GM21737 (cell line): Measurements from ENCODE around the gene ONECUT2.
A peak's percentile ranks its signal among the peaks of the same experiment; 100 is the strongest.
"Not testable (repeated sequence)": the region's sequence is repeated elsewhere in the genome, so short reads cannot be mapped to it uniquely, and the experiment has no call there.

Experiments used
- ATAC-seq: cut with Tn5 transposase; IDR thresholded peaks from one replicate; pipeline ENCODE4 v1.9.1; 2021; ENCODE audit warnings: mild to moderate bottlenecking, moderate library complexity; ENCODE audit not compliant: unreplicated experiment

ONECUT2 gene

DNA sequence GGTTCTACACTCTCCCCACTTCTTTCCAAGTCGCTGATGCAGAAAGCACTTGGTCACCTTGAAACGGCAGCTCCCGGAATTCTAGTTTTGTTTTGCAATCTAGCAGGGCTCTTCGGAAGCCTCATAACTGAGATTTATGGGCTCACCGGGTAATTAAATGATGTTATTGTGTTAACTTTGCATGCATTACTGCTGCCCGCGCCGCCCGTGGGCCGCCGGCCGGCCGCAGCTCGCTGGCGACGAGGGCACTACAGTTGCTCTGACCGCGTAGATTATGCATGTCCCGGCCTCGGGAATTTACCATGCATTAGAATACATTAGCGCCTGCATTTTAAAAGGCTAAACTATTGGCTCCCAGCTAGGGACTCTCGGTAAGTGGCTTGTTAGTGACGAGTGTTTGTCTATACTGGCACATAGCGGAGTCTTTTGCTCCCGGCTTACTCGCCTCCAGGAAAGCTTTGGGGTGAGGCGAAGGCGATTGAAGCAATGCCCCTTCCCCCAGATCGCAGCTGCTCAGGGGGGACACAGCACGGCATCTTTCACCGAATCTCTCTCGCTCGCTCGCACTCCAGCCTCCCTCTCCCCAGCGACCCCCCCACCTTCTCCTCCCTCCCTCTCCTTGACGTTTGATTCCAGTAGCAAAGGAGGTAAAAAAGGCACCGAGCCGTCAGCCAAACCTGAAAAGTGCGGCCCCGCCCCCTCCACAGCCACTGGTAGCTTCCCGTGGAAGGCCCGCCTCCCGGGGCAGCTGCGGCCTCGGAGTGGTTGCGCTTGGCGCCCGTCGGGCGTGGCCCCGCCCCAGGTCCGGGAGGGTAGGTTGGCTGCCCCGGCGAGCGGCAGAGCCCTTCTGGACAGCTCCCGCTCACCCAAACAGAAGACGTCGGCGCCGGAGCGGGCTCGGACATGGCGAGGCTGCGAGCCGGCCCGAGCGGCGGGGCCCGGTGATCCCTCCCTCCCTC, at the start of gene ONECUT2:
TSS of gene ONECUT2 (plus strand) at position 839 of the 959 bp plus-strand sequence. CDS start 343 bp downstream, outside the sequence.
- ATAC-seq, result peak; percentile 66

DNA sequence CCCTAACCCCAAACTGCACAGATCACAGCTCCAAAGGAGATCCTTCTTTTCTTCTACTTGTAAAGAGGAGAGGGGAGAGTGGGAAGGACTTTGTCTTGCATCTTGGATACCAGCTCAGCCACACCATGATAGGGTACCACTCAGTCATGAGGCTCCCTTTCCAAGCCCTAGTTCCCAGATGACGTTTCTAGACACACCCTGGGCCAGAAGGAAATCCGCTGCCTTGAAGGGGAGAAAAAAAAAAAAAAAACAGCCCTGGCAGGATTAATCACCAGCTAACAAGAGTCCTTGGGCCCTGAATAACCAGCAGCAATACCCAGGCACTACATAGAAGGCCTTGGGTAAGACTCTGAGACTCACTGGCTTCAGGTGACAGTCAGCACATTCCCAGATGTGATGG, 45.9 kb upstream of the ONECUT2 start:
- ATAC-seq, result no peak

DNA sequence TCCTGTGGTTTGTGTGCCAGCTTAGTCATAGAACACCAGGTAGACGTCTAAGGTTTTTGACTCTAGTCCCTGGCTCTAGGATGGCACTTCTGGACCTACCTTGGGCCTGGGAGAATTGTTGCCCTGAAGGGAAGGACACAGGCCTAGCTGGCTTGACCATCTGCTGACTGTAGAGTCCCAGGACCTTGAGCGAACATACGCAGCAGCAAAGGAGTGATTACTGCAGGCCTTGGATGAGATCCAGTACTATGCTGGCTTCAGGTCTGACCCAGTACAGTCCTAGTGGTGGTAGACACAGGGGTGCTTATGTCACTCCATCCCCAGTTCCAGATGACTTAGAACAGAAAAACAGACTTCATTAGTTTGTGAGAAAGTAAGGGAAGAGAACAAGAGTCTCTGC, 45.1 kb upstream of the ONECUT2 start:
- ATAC-seq, result no peak

DNA sequence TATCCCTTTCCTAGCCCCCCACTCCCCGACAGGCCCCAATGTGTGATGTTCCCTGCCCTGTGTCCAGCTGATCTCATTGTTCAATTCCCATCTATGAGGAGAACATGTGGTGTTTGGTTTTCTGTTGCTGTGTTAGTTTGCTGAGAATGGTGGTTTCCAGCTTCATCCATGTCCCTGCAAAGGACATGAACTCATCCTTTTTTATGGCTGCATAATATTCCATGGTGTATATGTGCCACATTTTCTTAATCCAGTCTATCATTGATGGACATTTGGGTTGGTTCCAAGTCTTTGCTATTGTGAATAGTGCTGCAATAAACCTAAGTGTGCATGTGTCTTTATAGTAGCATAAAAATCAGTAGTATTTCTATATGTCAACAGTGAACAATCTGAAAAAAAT, 40.4 kb upstream of the ONECUT2 start:
- ATAC-seq, result not testable (repeated sequence)

DNA sequence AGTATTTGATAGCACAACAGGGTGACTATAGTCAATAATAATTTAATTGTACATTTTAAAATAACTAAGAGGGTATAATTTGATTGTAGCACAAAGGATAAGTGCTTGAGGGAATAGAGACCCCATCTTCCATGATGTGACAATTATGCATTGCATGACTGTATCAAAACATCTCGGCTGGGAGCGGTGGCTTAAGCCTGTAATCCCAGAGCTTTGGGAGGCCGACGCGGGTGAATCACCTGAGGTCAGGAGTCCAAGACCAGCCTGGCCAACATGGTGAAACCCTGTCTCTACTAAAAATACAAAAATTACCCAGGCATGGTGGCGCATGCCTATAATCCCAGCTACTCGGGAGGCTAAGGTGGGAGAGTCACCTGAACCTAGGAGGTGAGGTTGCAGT, 38.3 kb upstream of the ONECUT2 start:
- not testable (repeated sequence) for ATAC-seq

DNA sequence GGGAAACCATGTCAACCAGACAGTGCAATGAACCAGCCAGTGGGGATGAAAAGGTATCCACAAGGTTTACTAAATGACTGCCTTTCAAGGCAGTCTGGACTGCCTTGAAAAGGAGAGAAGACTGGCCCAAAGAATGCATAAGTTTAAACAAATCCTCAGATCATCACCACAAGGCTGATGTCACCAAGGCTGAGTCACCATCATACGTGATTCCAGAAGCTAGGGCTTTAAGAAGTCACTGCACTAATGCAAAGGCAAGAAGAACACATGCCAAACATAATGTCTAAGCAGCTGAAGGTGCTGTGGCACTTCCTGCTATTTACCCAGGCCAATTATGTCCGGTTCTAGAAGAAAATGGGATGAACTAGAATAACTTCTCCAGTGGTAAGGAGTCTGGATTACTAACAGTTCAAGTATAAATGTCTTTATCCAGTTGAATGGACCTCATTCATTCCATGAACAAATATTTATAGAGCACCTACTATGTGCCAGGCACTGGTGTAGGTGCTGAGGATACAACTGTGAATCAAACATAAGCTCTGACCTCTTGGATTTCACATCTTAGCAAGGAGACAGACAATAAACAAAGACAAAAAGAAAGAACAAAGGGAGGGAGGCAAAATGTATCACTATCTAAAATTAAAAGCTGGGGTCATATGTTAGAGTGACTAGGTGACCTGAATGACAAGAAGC, 37.6 kb upstream of the ONECUT2 start:
- ATAC-seq, result no peak

DNA sequence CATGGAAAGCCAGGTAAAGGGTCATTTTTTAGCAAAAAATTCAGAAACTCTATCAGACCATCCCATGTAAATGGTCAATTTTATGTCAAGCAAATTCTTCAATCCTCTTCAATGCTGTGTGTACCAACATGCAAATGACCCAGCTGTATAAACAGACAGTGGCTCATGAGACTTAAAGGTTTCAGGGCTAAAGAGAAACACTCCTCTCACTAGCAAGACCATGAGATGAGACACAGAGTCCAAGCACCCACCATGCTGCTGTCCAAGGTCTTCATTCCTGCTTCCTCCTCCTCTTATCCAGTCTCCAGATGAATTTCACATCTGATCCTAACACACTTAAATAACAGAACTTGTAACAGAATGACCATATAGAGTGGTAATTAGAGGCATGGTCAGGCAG, 30.8 kb upstream of the ONECUT2 start:
- ATAC-seq, result no peak

DNA sequence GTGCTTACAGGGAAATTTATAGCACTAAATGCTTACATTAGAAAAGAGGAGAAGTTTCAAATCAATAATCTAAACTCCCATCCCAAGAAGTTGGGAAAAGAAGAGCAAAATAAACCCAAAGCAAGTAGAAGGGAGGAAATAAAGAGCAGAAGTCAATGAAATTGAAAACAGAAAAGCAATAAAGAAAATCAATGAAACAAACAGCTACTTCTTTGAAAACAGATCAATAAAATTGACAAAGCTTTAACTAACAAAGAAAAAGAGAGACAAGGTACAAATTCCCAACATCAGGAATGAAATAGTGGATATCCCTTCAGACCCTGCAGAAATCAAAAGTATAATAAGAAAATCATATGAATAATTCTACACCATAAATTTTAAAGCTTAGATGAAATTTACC, 25.5 kb upstream of the ONECUT2 start:
- no peak for ATAC-seq

DNA sequence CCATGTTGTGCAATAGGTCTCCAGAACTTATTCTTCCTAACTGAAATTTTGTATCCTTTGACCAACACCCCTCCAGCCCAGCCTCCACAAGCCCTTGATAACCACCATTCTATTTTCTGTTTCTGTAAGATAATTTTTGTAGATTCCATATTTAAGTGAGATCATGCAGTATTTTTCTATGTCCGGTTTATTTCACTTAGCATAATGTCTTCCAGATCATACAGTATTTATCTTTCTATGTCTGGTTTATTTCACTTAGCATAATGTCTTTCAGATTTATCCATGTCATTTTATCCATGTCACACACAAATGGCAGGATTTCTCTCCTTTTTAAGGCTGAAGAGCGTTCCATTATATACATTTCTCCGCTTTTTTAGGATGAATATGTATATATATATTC, 24.4 kb upstream of the ONECUT2 start:
- no peak for ATAC-seq

DNA sequence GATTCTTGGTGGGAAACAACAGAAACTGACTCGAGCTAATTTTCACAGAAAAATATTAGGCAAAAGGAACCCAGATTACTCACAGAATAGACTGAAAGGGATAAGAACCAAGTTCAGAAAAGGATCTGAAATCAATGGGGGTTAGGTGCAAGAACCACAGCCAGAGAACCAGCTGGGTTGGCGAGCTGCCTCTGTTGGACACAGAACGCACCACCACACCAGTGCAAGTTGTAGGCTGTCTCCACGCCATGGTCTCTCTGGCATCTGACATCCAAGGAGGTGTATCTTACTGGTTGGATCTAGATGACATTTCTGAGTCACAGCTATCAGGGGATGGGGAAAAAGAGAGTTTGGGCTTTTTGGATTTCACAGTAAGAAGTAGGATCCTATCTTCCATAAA, 18.6 kb upstream of the ONECUT2 start:
- no peak for ATAC-seq

DNA sequence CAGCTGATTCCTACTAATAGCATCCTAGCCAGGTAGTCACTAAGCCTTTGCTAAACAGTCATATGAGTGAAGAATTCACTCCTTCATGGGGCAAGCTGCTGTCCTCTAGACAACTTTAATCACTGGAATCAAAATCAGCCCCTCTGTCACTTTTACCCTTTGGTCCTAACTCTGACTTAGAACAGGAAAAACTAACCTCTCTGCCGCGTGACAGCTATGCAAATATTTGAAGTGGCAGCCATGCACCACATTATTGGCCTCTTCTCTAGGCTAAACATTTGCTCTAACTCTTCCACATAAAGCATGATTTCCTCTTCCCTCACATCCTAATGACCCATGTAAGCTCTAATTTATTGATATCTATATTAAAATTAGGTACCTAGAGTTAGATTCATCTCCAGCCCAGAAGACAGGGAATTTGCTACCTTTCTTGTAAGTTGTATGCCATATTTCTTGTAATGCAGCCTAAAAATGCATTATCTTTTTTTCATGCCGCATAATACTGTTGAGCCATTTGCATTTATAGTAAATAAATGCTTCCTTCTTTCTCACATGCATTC, 12.8 kb upstream of the ONECUT2 start:
- no peak for ATAC-seq

DNA sequence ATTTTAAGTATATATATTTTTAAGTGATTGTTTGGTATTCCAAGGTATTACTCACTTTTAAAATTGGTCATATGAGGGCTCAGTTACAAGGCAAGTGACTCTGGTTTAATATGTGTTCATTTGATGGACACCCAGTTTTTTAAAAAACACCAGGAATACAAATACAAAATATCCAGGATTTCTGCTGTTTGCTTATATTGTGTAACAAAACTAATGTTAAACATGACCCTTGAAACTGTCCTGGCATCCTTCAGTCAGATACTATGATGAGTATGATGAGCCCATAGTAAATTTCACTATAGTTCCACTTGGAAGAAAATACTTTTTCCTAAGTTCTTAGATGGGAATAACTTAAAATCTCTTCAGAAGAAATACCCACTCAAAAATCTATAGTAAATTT, 11.4 kb upstream of the ONECUT2 start:
- ATAC-seq, result no peak

DNA sequence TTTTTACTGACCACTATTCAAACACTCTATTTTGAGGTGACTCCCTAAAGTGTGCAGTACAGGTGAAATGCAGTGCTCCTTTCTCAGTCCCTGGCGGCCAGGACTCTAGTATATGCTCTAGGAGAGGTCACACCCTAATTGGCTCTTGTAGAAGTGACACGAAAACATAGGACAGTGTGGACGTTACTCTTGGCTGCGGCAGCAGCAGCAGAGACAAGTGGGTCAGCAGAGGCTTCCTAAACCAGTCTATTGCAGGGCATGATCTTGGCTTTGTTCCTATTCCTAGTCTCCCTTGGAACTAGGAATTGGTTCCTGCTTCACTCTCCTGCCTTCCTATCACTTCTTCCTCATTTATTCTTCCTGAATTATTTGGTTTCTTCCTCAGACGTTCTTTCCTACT, 10.1 kb upstream of the ONECUT2 start:
- ATAC-seq, result no peak

DNA sequence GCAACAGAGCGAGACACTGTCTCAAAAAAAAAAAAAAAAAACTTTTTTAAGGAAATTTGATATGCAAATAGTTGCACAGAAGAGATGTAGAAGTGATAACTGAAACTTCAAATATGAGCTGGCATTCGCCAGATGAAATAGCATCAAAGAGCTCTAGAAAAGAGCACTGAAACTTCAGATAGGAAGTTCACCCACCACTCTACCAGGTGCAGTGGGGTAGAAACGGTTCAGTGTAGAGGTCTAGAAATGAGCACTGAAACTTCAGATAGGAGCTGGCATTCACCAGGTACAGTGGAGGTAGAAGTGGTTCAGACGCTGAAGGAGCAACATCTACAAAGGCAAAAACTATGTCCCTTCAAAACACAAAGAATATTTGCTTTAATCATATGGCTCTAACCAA, 9.0 kb upstream of the ONECUT2 start:
- no peak for ATAC-seq

DNA sequence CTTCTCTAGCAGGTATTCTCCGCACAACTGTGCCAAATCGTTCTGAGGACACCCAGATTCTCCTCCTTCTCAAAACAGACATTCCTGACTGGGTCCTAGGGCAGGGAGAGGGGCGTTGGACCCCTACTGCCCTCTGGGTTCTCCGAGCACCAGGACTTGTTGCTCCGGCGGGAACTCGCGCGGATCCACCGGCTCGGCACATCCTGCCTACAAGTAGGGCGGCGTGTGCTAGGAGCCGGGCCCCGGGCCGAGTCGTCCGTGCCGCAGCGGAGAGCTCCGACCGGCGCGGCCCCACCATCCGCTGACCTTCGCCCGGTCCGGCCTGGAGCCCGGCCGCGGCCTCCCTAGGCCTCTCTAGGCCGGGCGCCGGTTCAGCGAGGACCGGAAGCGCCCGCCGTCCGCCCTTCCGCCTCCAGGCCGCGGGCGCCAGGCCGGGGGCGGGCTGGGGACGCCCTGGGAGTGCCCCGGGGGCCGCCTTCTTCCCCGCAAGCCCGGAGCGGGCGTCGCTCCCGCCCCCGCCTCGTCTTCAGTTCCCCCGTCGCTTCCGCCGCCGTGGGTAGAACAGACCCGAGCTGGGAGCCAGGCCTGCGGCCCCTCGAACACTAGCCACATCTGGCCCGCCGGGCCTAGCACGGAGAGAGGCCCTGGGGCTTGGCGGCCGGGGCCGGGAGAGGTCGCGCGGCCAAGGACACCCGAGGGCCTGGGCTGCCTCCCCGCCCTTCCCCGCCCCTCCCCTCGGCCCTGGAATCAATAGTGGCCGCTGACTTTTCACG, 7.6 kb upstream of the ONECUT2 start:
- ATAC-seq, result no peak

DNA sequence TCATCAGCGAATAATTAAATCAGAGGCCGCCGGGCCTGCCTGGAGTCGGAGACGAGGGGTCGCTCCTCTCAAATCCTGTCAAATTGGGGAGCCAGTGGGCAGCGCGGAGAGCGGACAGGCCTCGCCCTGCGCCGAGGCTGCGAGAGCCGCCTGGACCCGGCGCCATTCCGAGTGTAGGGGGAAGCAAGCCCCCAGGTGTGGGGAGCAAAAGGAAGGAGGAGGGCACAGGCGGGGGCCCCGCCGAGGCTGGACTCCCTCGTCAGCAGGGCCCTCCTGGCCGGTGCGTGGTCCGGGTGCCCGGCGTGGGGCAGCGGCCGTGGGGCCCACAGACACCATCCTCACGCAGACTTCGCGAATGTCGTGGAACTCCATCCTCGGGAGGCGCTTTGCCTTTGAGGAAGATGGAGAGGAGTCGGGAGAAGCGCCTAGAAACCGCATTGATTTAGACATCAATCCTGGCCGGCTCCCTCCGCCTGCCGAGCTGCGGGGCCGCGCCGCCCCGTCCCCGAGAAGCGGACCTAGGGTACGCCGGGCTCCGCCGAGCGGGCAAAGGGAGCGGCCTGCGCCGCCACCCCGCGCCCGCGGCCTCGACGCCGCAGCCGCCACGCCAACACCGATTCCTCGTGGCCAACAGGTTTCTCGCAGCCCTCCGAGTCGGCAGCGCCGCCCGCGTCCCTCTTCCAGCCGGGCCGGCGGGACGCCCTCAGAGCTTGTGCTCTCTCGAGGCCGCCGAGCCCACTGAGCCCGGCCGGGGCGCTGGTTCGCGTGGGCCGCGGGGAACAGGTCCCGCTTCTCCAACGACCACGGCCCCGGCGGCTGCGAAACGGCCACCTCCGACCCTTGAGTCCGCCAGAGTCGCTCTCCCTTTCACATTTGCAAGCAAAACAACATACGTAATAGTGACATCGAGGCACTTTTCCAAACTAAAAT, 6.7 kb upstream of the ONECUT2 start:
- no peak for ATAC-seq

DNA sequence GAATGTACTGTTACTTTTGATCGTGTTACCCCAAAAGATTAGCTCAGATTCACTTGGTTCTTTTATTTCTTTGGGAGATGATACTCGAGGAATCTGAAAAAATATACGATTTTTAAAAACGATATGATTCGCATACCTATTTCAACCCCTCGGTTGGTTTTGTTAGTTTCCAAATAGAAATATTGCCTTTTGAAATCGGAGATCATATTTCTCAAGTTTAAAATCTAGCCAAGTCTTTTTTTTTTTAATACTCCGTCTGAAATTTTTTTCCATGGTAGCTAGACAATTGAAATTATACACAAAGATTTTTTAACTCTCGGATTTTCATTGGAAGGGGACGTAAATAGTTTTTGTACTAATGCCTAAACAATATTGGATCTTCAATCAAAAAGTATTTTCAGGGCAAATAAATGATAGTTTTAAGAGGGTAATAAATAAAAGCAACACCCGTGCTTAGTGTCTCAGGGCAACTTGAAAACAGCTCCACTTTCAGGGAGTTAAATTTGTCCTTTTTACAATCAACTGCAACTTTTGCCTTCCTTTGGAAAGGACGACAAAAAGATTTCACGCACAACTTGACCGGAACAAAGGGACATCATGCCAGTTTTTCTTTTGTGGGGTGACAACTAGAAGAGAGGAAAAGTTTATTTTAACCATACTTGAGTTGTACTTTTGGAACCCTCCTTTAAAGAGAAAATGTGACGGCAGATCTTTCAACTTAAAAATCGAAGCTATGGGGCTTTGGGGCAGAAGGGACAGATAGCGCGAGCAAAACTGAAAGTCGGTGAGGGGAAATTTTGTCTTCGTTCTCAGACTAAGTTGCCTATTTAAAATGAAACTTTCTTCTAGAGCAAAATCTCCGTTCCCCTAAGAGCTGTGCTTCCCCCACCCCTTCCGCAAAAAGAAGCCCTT, 5.8 kb upstream of the ONECUT2 start:
- no peak for ATAC-seq

DNA sequence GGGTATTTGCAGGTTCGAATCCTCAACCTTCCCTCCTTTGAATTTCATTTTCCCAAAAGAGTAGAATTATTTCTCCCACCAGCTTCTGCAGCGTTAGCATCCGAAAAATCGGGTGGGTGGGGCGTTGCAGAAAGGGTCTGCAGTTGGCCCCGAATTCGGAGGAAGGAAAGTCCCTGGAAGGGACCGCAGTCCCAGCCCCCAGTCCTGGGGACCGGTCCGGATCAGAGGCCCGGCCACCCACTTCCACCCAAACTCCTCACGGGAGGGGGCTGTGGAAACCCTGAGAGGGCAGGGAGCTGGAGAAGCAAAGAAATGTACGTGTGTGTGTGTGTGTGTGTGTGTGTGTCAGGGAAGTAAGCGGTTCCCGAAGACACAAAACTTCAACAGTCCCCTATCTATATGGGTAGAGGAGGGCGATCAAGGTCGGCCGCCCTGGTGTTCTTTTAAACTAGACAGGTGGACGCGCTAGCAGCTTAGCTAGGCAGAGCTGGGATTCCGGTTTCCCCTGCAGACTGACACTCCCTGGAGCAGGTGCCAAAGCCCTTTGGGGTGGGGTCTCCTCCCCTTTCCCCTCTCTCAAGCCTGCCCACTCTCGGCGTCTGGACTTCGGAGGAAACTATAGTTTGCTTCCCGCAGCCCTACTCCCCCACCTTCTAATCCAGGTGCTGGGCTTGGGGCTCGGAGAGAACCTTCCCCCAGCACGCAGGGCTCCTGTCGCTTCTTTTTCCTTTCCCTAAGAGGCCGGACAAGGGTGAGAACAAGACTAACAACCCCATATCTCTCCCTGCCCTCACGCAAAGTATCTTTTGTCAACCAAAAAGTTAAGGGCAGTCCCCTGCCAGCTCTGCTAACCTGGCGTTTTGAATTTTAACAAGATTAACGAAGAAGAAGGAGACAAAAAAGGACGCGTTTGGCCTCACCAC, 4.8 kb upstream of the ONECUT2 start:
- ATAC-seq, result no peak
